Smooth muscle cell (in vitro differentiated cells): Measurements from ENCODE around the gene MOGAT2. TPM values are rescaled to one million over a fixed set of nuclear protein-coding genes. Genes with fewer than 3 reads are reported as not detected.

Experiments
- DNase-seq: peaks from one replicate; lab custom pipeline; 2025; ENCODE audit not compliant: unreplicated experiment; lab: John Stamatoyannopoulos, UW
- H2AFZ ChIP-seq: fragments of 200-600 bp; sonication (generic); 2 replicates; pipeline ENCODE4 v1.6.0; 2016; ENCODE audit warnings: antibody characterized with exemption, low read depth, mild to moderate bottlenecking
- H3F3A ChIP-seq: fragments of 200-600 bp; sonication (generic); 2 replicates; pipeline ENCODE4 v1.6.0; 2017; ENCODE audit warnings: antibody characterized with exemption, low read depth
- H3K27ac ChIP-seq: fragments of 200-600 bp; sonication (generic); 2 replicates; pipeline ENCODE4 v1.5.1; 2016; ENCODE audit warnings: low read depth, mild to moderate bottlenecking
- H3K27me3 ChIP-seq: fragments of 200-600 bp; sonication (generic); 2 replicates; pipeline ENCODE4 v1.6.1; 2016; ENCODE audit warnings: low read depth, mild to moderate bottlenecking
- H3K36me3 ChIP-seq: fragments of 200-600 bp; sonication (generic); 2 replicates; pipeline ENCODE4 v1.5.1; 2016; ENCODE audit warnings: low read depth
- H3K4me1 ChIP-seq: fragments of 200-600 bp; sonication (generic); 2 replicates; pipeline ENCODE4 v1.5.1; 2016; ENCODE audit warnings: low read depth
- H3K4me2 ChIP-seq: fragments of 200-600 bp; sonication (generic); 2 replicates; pipeline ENCODE4 v1.6.0; 2016; ENCODE audit warnings: mild to moderate bottlenecking
- H3K4me3 ChIP-seq: fragments of 200-600 bp; sonication (generic); 2 replicates; pipeline ENCODE4 v1.5.1; 2016; ENCODE audit warnings: mild to moderate bottlenecking
- H3K79me2 ChIP-seq: fragments of 200-600 bp; sonication (generic); 2 replicates; pipeline ENCODE4 v1.6.0; 2016; ENCODE audit warnings: low read depth, mild to moderate bottlenecking
- H3K9ac ChIP-seq: fragments of 200-600 bp; sonication (generic); 2 replicates; pipeline ENCODE4 v1.6.0; 2016; ENCODE audit warnings: low read depth
- H3K9me3 ChIP-seq: fragments of 200-600 bp; sonication (generic); replicated peaks from 2 replicates; pipeline ENCODE4 v1.5.1; 2016; ENCODE audit warnings: low read depth
- H4K20me1 ChIP-seq: fragments of 200-600 bp; sonication (generic); 2 replicates; pipeline ENCODE4 v1.6.0; 2016; ENCODE audit warnings: low read depth
- CTCF ChIP-seq: fragments of 200-600 bp; sonication (generic); IDR thresholded peaks from 2 replicates; pipeline ENCODE4 v1.5.1; 2017; ENCODE audit warnings: borderline replicate concordance, mild to moderate bottlenecking, antibody characterized with exemption; ENCODE audit not compliant: insufficient read depth, poor library complexity, severe bottlenecking
- WGBS: methylation state at CpG from one replicate; pipeline ENCODE4 v1.1.7; 2016; ENCODE audit warnings: low lambda C conversion rate; 5-methylcytosine and 5-hydroxymethylcytosine counted together
- polyA plus RNA-seq: library from polyadenylated mRNA; unstranded; fragments of >200 nt; fragmentation: Nextera tagmentation; extraction: Ambion mirVana; gene quantifications from 2 replicates; pipeline ENCODE4 v1.2.1, GENCODE V29; 2016
- total RNA-seq: library from RNA; depleted of rRNA; stranded (reverse); fragments of >200 nt; gene quantifications from 2 replicates; pipeline ENCODE4 v1.2.3, GENCODE V29; 2014

The MOGAT2 gene
- total and polyA plus RNA-seq, 2 experiments from 2014 or later = not detected

- H3K4me2 ChIP-seq = peak overlapping the region; percentile 94
- no peak overlapping the region for H3K27ac ChIP-seq
- H3K9me3 ChIP-seq = no peaks in the 10 kb centered on the region
- WGBS = 13% methylated on average over 46 of the region's 46 CpGs
- no peaks in the 10 kb centered on the region for H3K36me3 ChIP-seq
- no peak for DNase-seq
- H3K4me3 ChIP-seq = peak overlapping the region; percentile 62
- peaks cover 39% of the 10 kb centered on the region for H3K27me3 ChIP-seq
- H4K20me1 ChIP-seq = no peaks in the 10 kb centered on the region
- TF ChIP-seq CTCF = no peak
- no peaks in the 10 kb centered on the region for H3K79me2 ChIP-seq
- peak overlapping the region; percentile 81 for H3K9ac ChIP-seq
- peaks cover 8% of the 10 kb centered on the region for H3K4me1 ChIP-seq
- H3F3A ChIP-seq = no peaks in the 10 kb centered on the region
- peak overlapping the region; percentile 91 for H2AFZ ChIP-seq
These were observed 51.5 kb downstream of the MOGAT2 start for GRCh38 chr11:75768909-75769771.

- Histone ChIP-seq H3K9ac (no peak overlapping the region), H2AFZ (no peak overlapping the region), H3K79me2 (no peaks in the 10 kb centered on the region), H3F3A (no peaks in the 10 kb centered on the region), H3K36me3 (no peaks in the 10 kb centered on the region), H3K4me1 (peaks cover 8% of the 10 kb centered on the region), H3K4me3 (peak overlapping the region; percentile 62), H4K20me1 (no peaks in the 10 kb centered on the region), H3K27ac (no peak overlapping the region), H3K4me2 (no peak overlapping the region), H3K27me3 (peaks cover 39% of the 10 kb centered on the region), H3K9me3 (no peaks in the 10 kb centered on the region)
- no peak for TF ChIP-seq CTCF
- WGBS = 87% methylated on average over 5 of the region's 5 CpGs
- DNase-seq = no peak
These were observed 52.5 kb downstream of the MOGAT2 start for GRCh38 chr11:75770102-75770501.

GRCh38 chr11:75771646-75772410 lies 54.2 kb downstream of the MOGAT2 start:
- H3K4me2 ChIP-seq = no peak overlapping the region
- no peak overlapping the region for H2AFZ ChIP-seq
- no peaks in the 10 kb centered on the region for H3F3A ChIP-seq
- no peak for TF ChIP-seq CTCF
- no peak for DNase-seq
- no peak overlapping the region for H3K4me3 ChIP-seq
- H4K20me1 ChIP-seq = no peaks in the 10 kb centered on the region
- WGBS = 72% methylated on average over 6 of the region's 6 CpGs
- H3K27me3 ChIP-seq = peaks cover 39% of the 10 kb centered on the region
- no peaks in the 10 kb centered on the region for H3K36me3 ChIP-seq
- H3K79me2 ChIP-seq = no peaks in the 10 kb centered on the region
- no peak overlapping the region for H3K27ac ChIP-seq
- H3K9me3 ChIP-seq = no peaks in the 10 kb centered on the region
- H3K4me1 ChIP-seq = peaks cover 8% of the 10 kb centered on the region
- H3K9ac ChIP-seq = no peak overlapping the region
